T-helper 9 cell (primary cell): ENCODE measurements around the gene ZNF735.
"Not testable (repeated sequence)": the region's sequence is repeated elsewhere in the genome, so short reads cannot be mapped to it uniquely, and the experiment has no call there.

Experiments used
- DNase-seq: peaks from one replicate; pipeline ENCODE4 v3.0.0-alpha.2; 2020
- total RNA-seq, 2 donors: gene quantifications; one replicate each; lab custom pipeline; 2026; lab: John Stamatoyannopoulos, UW

ZNF735 gene
- total RNA-seq, result 0 reads per million in 2 donors

DNA sequence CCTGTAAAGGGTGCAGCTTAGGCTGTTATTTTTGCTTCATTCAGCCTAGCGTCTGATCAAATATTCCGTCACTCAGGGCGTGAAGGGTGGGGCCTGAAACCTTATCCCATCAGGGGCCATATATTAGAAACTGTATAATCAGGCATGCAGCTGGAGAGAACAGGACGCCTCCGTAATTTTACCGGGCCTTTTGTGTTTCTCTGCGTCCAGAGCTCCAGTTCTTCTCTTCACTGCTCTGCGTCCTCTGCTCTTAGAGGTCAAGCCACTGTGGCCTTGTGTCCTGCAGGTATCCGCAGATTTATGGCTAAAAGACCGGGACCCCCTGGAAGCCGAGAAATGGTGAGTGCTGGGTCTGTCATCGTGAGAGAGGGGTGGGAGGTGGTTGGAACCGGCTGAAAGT is at the start of gene ZNF735:
TSS of gene ZNF735 (plus strand) at position 301 of the 400 bp plus-strand sequence. CDS start at position 301, 0 bp downstream.
- no peak for DNase-seq

GRCh38 chr7:64170974-64171373 is 36.0 kb upstream of the ZNF735 start:
- DNase-seq, result not testable (repeated sequence)

GRCh38 chr7:64174328-64174727 is 32.7 kb upstream of the ZNF735 start:
- no peak for DNase-seq

DNA sequence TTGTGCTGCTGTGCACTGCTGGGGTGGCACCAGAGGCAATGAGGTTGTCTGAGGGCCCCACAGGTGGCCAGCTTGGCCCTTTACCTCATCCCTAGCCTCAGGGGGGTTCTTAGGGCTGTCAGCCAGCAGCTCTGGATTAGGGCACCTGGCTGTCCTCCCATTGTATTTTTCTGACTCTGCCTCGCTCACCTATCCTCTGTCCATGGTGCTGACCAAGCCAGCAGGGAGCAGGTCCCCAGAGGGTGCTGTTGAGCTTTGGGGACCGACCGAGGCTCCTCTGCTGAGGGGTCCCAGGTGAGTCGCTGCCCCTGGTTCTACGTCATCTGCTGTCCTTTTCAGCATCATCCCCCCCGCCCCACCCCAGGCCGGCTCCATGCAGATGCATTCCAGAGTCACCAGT is 32.1 kb upstream of the ZNF735 start:
- DNase-seq, result no peak

DNA sequence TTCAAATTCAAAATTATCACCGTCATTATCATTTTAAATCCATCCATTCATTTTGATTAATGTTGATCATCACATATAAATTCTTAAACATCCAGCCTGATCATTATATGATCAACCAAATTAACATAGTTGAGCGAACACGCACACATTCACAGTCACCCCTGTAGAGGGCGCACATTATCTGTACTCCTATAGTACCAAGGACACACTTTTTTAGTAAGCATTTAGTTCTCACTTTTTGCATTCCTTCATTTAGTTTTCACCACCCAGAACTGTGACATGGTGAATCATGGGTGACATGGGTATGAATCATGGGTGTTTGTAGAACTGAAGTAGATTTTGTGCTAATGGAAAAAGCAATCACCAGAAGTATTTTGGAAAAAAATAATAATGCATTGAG is 26.0 kb upstream of the ZNF735 start:
- DNase-seq, result no peak

- no peak for DNase-seq
These were observed 25.4 kb upstream of the ZNF735 start for GRCh38 chr7:64181586-64181985.

GRCh38 chr7:64182036-64182790 is 24.8 kb upstream of the ZNF735 start:
- no peak for DNase-seq

DNA sequence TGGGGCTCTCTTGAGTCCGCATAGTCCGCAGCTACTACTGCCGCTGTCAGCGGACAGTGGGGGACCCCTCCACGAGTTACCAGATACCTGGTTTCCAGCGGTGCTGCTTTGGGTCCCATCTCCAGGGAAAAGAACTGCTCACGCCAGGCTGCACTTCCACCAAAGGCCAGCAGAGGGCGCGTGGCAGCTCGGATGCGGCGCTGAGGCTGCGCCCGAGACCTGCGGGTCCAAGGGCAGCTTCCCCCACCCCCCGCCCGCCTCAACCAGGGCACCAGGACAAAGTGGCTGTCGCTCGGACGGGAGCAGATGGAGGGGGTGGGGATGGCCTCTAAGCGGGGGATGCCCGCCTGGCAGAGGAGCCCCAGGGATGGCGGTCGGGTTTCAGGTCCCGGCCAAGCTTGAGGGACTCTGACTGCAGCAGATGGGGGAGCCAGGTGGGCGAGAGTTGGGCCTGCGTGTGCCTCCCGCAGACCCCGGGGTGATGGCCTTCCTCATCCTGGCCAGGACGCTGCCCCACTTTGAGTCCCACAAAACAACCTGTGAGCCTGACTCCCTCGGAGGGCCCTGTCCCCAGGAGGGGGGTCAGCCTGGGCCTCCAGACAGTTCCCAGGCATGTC is 23.8 kb upstream of the ZNF735 start:
- DNase-seq, result peak; percentile 49

- no peak for DNase-seq
These were observed 23.1 kb upstream of the ZNF735 start for GRCh38 chr7:64183827-64184372.

GRCh38 chr7:64184376-64184775 is 22.6 kb upstream of the ZNF735 start:
- no peak for DNase-seq

DNA sequence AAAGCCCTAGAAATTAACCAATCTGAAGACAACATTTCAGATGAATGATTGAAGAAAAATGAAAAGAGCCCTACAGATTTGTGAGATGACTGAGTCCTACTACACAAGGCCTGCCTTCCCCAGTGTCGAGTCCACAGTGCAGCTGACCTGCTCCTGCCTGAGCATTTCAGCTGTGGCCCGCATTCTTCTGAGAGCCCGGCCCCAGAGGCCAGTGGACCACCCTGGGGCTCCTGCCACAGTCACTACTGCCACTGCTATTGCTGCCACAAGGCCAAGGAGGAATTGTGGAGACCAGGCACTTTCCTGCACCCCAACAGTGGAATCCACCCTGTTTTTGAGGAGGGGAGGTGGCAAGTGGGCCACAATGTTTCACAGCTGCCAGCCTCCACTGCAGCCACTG is 19.6 kb upstream of the ZNF735 start:
- DNase-seq, result no peak

- no peak for DNase-seq
These were observed 14.8 kb upstream of the ZNF735 start for GRCh38 chr7:64192148-64192704.

DNA sequence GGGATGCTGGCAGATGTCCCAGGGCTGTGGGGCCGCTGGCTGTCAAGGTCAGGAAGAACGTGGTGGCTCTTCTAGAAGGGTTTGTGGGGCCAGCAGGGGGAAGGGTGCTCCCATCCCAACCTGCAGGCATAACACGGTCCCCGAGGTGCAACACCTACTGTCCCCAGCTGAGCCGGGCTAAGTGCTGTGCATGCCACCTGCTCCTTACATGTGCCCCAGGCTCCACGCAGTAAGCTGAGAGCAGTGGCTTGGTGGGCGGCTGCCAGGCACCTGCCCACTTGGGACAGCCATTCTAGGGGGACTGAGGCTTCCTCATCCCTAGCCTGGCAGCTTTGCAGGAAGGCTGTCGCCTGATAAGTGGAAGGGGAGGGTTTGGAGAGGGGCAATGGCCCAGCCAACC is 14.2 kb upstream of the ZNF735 start:
- DNase-seq, result no peak

DNA sequence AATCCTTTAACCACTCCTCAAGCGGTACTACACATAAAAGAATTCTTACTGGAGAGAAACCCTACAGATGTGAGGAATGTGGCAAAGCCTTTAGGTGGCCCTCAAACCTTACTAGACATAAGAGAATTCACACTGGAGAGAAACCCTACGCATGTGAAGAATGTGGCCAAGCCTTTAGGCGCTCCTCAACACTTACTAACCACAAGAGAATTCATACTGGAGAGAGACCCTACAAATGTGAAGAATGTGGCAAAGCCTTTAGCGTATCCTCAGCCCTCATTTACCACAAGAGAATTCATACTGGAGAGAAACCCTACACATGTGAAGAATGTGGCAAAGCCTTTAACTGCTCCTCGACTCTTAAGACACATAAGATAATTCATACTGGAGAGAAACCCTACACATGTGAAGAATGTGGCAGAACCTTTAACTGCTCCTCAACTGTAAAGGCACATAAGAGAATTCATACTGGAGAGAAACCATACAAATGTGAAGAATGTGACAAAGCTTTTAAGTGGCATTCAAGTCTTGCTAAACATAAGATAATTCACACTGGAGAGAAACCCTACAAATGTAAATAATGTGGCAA is 12.8 kb downstream of the ZNF735 start:
- DNase-seq, result not testable (repeated sequence)

DNA sequence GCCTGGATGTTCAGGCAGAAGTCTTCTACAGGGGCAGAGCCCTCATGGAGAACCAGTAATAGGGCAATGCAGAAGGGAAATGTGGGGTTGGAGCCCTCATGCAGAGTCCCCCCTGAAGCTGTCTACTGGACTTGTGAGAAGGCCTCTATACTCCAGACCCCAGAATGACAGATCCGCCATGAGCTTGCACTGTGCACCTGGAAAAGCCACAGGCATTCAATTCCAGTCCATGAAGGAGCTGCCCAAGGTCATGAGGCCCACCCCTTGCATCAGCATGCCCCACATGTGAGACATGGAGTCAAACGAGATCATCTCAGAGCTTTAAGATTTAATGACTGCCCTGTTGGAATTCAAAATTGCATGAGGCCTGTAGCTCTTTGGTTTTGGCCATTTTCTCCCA is 16.4 kb downstream of the ZNF735 start:
- no peak for DNase-seq

GRCh38 chr7:64228174-64228573 is 21.2 kb downstream of the ZNF735 start, which contains the start of gene ZNF679:
Gene ZNF679, plus strand, starts transcription at chr7:64228474. Its CDS starts 20,644 bp downstream, at chr7:64249118.
- not testable (repeated sequence) for DNase-seq

DNA sequence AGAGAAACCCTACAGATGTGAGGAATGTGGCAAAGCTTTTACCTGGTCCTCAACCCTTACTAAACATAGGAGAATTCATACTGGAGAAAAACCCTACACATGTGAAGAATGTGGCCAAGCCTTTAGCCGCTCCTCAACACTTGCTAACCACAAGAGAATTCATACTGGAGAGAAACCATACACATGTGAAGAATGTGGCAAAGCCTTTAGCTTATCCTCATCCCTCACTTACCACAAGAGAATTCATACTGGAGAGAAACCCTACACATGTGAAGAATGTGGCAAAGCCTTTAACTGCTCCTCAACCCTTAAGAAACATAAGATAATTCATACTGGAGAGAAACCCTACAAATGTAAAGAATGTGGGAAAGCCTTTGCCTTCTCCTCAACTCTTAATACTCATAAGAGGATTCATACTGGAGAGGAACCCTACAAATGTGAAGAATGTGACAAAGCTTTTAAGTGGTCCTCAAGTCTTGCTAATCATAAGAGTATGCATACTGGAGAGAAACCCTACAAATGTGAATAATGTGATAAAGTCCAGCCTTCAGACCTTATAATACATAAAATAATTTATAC is 59.4 kb downstream of the ZNF735 start:
- no peak for DNase-seq
